WTC11 (cell line): Measurements from ENCODE around the gene CHL1. TPM values are rescaled to one million over a fixed set of nuclear protein-coding genes. Genes with fewer than 3 reads are reported as not detected.

Experiments
- ATAC-seq: fragments of 200-7000 bp; cut with Tn5 transposase; 2 replicates; pipeline ENCODE4 v1.10.0; 2021; ENCODE audit warnings: mild to moderate bottlenecking, moderate library complexity
- CTCF ChIA-PET: fragments of 300-600 bp; sonication (Branson Sonifier 250); formaldehyde crosslinking; loops from one replicate; lab custom pipeline; 2021; ENCODE audit warnings: antibody characterized with exemption; lab: Charles Lee
- POLR2A ChIA-PET: fragments of 350-600 bp; sonication (Branson Sonifier 250); formaldehyde crosslinking; loops from one replicate; lab custom pipeline; 2021; ENCODE audit warnings: antibody characterized with exemption; lab: Charles Lee
- DNase-seq: peaks from one replicate; pipeline ENCODE4 v3.0.0; 2021; ENCODE audit warnings: low spot score
- H3K27ac Mint-ChIP-seq: 2 replicates; pipeline ENCODE4 v1.8.0; 2021; ENCODE audit warnings: mixed read lengths
- H3K27me3 Mint-ChIP-seq: 2 replicates; pipeline ENCODE4 v1.8.0; 2021; ENCODE audit warnings: low read depth, mild to moderate bottlenecking, moderate library complexity, mixed read lengths
- H3K36me3 Mint-ChIP-seq: 2 replicates; pipeline ENCODE4 v1.8.0; 2021; ENCODE audit warnings: mixed read lengths
- H3K4me1 Mint-ChIP-seq: 2 replicates; pipeline ENCODE4 v1.8.0; 2022; ENCODE audit warnings: mixed read lengths
- H3K4me3 Mint-ChIP-seq: 2 replicates; pipeline ENCODE4 v1.8.0; 2021; ENCODE audit warnings: mild to moderate bottlenecking, moderate library complexity, mixed read lengths
- H3K9me3 Mint-ChIP-seq: 2 replicates; pipeline ENCODE4 v1.8.0; 2021; ENCODE audit warnings: mixed read lengths
- MYBL2 ChIP-seq: sonication (generic); formaldehyde crosslinking; IDR thresholded peaks from 2 replicates; pipeline ENCODE4 v1.8.1; 2023; ENCODE audit warnings: mild to moderate bottlenecking, moderate library complexity, missing genetic modification reagents
- NFYB ChIP-seq: sonication (generic); formaldehyde crosslinking; conservative IDR thresholded peaks from 2 replicates; pipeline ENCODE4 v1.8.0; 2022; ENCODE audit warnings: low read depth, missing genetic modification reagents
- RELA ChIP-seq: sonication (generic); formaldehyde crosslinking; IDR thresholded peaks from 2 replicates; pipeline ENCODE4 v1.8.1; 2022; ENCODE audit warnings: missing genetic modification reagents, mild to moderate bottlenecking, borderline replicate concordance
- SMAD4 ChIP-seq: sonication (generic); formaldehyde crosslinking; IDR thresholded peaks from 2 replicates; pipeline ENCODE4 v1.8.0; 2022; ENCODE audit warnings: mild to moderate bottlenecking, missing genetic modification reagents
- TEAD4 ChIP-seq: sonication (generic); formaldehyde crosslinking; IDR thresholded peaks from 2 replicates; pipeline ENCODE4 v1.8.0; 2022; ENCODE audit warnings: mild to moderate bottlenecking, missing genetic modification reagents
- ZNF219 ChIP-seq: sonication (generic); formaldehyde crosslinking; IDR thresholded peaks from 2 replicates; pipeline ENCODE4 v1.8.0; 2023; ENCODE audit warnings: missing genetic modification reagents, mild to moderate bottlenecking, borderline replicate concordance
- ZNF232 ChIP-seq: sonication (generic); formaldehyde crosslinking; IDR thresholded peaks from 2 replicates; pipeline ENCODE4 v1.8.0; 2022; ENCODE audit warnings: mild to moderate bottlenecking, missing genetic modification reagents
- total RNA-seq: library from RNA; stranded (reverse); gene quantifications from 3 replicates; pipeline ENCODE4 v1.2.3, GENCODE V29; 2021
- TF ChIP-seq, protein P1 (sequence below): fragments of 250-450 bp; sonication (Bioruptor Pico); IDR thresholded peaks from 2 replicates; pipeline ENCODE4 v1.9.0; 2021; ENCODE audit warnings: mild to moderate bottlenecking
- TF ChIP-seq, protein P2 (sequence below): sonication (generic); formaldehyde crosslinking; IDR thresholded peaks from 2 replicates; pipeline ENCODE4 v1.8.1; 2023; ENCODE audit warnings: mild to moderate bottlenecking, missing genetic modification reagents, moderate library complexity
- TF ChIP-seq, protein P3 (sequence below): sonication (generic); formaldehyde crosslinking; IDR thresholded peaks from 2 replicates; pipeline ENCODE4 v1.8.0; 2022; ENCODE audit warnings: missing genetic modification reagents
- TF ChIP-seq, protein P4 (sequence below): sonication (generic); formaldehyde crosslinking; IDR thresholded peaks from 2 replicates; pipeline ENCODE4 v1.8.0; 2023; ENCODE audit warnings: missing genetic modification reagents

The CHL1 gene
- total RNA-seq, 1 experiment from 2014 or later: not detected

DNA sequence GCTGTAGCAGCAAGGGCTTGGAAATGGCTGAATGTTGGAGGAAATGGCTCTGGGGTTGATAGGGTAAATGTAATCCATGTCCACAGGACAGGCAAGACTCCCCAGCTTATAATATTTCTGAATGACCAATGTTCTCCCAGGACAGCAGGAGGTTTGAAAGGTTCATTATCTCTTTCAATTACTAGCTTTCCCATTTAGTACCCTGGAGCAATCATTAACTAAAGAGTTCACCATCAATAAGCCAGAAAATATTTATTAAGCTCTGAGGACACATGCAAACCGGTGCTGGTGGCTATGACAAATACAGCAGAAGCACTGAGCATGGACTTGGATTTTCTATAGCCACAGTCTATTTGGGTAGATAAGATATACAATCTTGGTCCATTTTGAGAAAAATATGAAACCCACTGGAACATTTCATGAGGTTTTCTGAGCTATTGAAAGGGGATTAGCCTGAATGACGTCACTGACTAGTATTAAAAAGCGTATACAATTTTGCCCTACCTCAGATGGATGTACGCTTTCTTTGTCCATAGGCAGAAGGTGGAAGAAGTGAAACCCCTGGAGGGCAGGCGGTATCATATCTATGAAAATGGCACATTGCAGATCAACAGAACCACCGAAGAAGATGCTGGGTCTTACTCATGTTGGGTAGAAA is 166.2 kb downstream of the CHL1 start:
- Mint-ChIP-seq H3K4me3 (no peak overlapping the region), H3K9me3 (peaks cover 80% of the 10 kb centered on the region), H3K36me3 (peaks cover 70% of the 10 kb centered on the region), H3K4me1 (no peaks in the 10 kb centered on the region)
- ATAC-seq: no peak
- POLR2A ChIA-PET: no interaction called here
- TF ChIP-seq ZNF219 (CRISPR knock-in tag) (no peak), ZNF232 (CRISPR knock-in tag) (no peak)
- TF ChIP-seq, protein P1, sequence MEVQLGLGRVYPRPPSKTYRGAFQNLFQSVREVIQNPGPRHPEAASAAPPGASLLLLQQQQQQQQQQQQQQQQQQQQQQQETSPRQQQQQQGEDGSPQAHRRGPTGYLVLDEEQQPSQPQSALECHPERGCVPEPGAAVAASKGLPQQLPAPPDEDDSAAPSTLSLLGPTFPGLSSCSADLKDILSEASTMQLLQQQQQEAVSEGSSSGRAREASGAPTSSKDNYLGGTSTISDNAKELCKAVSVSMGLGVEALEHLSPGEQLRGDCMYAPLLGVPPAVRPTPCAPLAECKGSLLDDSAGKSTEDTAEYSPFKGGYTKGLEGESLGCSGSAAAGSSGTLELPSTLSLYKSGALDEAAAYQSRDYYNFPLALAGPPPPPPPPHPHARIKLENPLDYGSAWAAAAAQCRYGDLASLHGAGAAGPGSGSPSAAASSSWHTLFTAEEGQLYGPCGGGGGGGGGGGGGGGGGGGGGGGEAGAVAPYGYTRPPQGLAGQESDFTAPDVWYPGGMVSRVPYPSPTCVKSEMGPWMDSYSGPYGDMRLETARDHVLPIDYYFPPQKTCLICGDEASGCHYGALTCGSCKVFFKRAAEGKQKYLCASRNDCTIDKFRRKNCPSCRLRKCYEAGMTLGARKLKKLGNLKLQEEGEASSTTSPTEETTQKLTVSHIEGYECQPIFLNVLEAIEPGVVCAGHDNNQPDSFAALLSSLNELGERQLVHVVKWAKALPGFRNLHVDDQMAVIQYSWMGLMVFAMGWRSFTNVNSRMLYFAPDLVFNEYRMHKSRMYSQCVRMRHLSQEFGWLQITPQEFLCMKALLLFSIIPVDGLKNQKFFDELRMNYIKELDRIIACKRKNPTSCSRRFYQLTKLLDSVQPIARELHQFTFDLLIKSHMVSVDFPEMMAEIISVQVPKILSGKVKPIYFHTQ (CRISPR knock-in tag): no peak
- TF ChIP-seq, all 79 proteins: peak for 0
- CTCF ChIA-PET: interaction anchor here (1.3 kb wide), 1 partner anchor 8 kb away, joined by 4 read pairs; no protein-coding TSS in a partner anchor
- no peak overlapping the region for H3K27ac Mint-ChIP-seq
- no peak for DNase-seq
- no peaks in the 10 kb centered on the region; the same call in 1 of the 2 replicates for H3K27me3 Mint-ChIP-seq

DNA sequence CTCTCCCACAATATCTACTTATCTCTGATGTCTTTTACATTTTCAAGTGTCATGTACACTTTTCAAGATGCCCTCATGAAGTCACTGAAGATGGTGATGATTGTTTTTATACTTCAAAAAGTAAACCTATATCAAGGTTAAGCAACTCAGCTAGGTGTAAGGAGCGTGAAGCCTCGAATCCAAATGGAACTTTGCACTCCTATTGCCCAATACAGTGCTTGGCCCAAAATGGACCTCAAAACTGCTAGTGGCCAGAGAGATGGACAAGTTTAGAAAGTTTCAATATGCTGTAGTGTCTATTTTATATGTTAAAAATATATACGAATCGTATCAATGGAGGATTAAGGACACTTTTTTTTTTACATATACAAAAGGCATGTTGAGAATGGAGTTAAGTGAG is 167.7 kb downstream of the CHL1 start:
- ChIA-PET CTCF (no interaction called here), POLR2A (no interaction called here)
- ATAC-seq (no peak), DNase-seq (no peak)
- Mint-ChIP-seq H3K27ac (no peak overlapping the region), H3K27me3 (peaks cover 3% of the 10 kb centered on the region; the same call in 1 of the 2 replicates), H3K4me3 (no peak overlapping the region), H3K36me3 (peaks cover 69% of the 10 kb centered on the region), H3K9me3 (peaks cover 85% of the 10 kb centered on the region), H3K4me1 (no peaks in the 10 kb centered on the region)
- TF ChIP-seq MYBL2 (CRISPR knock-in tag) (no peak), SMAD4 (CRISPR knock-in tag) (no peak), NFYB (CRISPR knock-in tag) (no peak), TEAD4 (no peak), RELA (CRISPR knock-in tag) (no peak)
- TF ChIP-seq, protein P1 (CRISPR knock-in tag): no peak
- TF ChIP-seq, protein P2, sequence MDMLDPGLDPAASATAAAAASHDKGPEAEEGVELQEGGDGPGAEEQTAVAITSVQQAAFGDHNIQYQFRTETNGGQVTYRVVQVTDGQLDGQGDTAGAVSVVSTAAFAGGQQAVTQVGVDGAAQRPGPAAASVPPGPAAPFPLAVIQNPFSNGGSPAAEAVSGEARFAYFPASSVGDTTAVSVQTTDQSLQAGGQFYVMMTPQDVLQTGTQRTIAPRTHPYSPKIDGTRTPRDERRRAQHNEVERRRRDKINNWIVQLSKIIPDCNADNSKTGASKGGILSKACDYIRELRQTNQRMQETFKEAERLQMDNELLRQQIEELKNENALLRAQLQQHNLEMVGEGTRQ: no peak
- TF ChIP-seq, protein P3, sequence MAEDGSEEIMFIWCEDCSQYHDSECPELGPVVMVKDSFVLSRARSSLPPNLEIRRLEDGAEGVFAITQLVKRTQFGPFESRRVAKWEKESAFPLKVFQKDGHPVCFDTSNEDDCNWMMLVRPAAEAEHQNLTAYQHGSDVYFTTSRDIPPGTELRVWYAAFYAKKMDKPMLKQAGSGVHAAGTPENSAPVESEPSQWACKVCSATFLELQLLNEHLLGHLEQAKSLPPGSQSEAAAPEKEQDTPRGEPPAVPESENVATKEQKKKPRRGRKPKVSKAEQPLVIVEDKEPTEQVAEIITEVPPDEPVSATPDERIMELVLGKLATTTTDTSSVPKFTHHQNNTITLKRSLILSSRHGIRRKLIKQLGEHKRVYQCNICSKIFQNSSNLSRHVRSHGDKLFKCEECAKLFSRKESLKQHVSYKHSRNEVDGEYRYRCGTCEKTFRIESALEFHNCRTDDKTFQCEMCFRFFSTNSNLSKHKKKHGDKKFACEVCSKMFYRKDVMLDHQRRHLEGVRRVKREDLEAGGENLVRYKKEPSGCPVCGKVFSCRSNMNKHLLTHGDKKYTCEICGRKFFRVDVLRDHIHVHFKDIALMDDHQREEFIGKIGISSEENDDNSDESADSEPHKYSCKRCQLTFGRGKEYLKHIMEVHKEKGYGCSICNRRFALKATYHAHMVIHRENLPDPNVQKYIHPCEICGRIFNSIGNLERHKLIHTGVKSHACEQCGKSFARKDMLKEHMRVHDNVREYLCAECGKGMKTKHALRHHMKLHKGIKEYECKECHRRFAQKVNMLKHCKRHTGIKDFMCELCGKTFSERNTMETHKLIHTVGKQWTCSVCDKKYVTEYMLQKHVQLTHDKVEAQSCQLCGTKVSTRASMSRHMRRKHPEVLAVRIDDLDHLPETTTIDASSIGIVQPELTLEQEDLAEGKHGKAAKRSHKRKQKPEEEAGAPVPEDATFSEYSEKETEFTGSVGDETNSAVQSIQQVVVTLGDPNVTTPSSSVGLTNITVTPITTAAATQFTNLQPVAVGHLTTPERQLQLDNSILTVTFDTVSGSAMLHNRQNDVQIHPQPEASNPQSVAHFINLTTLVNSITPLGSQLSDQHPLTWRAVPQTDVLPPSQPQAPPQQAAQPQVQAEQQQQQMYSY (CRISPR knock-in tag): no peak
- TF ChIP-seq, protein P4, sequence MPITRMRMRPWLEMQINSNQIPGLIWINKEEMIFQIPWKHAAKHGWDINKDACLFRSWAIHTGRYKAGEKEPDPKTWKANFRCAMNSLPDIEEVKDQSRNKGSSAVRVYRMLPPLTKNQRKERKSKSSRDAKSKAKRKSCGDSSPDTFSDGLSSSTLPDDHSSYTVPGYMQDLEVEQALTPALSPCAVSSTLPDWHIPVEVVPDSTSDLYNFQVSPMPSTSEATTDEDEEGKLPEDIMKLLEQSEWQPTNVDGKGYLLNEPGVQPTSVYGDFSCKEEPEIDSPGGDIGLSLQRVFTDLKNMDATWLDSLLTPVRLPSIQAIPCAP (CRISPR knock-in tag): no peak
